CD14-positive monocyte (primary cell): ENCODE measurements around the gene GJA3. TPM values are rescaled to one million over a fixed set of nuclear protein-coding genes. Genes with fewer than 3 reads are reported as not detected.
A peak's percentile ranks its signal among the peaks of the same experiment; 100 is the strongest.

ENCODE experiments used
- DNase-seq, 3 donors: peaks; one replicate each; pipeline ENCODE4 v3.0.0-alpha.2; 2011 to 2022
- H2AFZ ChIP-seq: 2 replicates; pipeline ENCODE4 v1.6.0; 2012; ENCODE audit warnings: mild to moderate bottlenecking, low read depth, low read length, inconsistent platforms; ENCODE audit not compliant: insufficient read depth, poor library complexity, severe bottlenecking
- H3K27ac ChIP-seq, 2 donors: 1 replicate in 1 of 2; 2 replicates in 1 of 2; pipeline ENCODE4 v1.5.1; 2012 to 2013; ENCODE audit warnings: low read length in 2 of 2, control low read depth in 1 of 2, inconsistent platforms in 1 of 2, low read depth in 1 of 2, mild to moderate bottlenecking in 1 of 2
- H3K27me3 ChIP-seq, 2 donors: one replicate each; pipeline versions ENCODE4 v1.6.0 to v1.6.1; 2011 to 2013; ENCODE audit warnings: low read length in 2 of 2; ENCODE audit not compliant: control insufficient read depth in 2 of 2, insufficient read depth in 2 of 2
- H3K36me3 ChIP-seq, 2 donors: replicated peaks in 1 of 2; 1 replicate in 1 of 2; 2 replicates in 1 of 2; pipeline versions ENCODE4 v1.5.1 to v1.6.1; 2012 to 2013; ENCODE audit warnings: low read length in 2 of 2, control low read depth in 1 of 2, inconsistent platforms in 1 of 2, mild to moderate bottlenecking in 1 of 2; ENCODE audit not compliant: insufficient read depth in 2 of 2, control insufficient read depth in 1 of 2
- H3K4me1 ChIP-seq, 2 donors: 1 replicate in 1 of 2; 2 replicates in 1 of 2; pipeline versions ENCODE4 v1.5.1 to v1.6.1; 2012 to 2013; ENCODE audit warnings: low read length in 2 of 2, control low read depth in 1 of 2, inconsistent platforms in 1 of 2, mild to moderate bottlenecking in 1 of 2, moderate library complexity in 1 of 2; ENCODE audit not compliant: insufficient read depth in 2 of 2, control insufficient read depth in 1 of 2
- H3K4me2 ChIP-seq: replicated peaks from 2 replicates; pipeline ENCODE3; 2012; ENCODE audit warnings: low read length, moderate library complexity, mild to moderate bottlenecking; ENCODE audit not compliant: poor library complexity, severe bottlenecking; ENCODE audit errors: extremely low read depth
- H3K4me3 ChIP-seq, 3 experiments: fragments of 200-600 bp in 1 of 3; sonication (generic) in 1 of 3; replicated peaks in 1 of 3; 1 replicate in 2 of 3; 2 replicates in 1 of 3; pipeline ENCODE4 v1.5.1; 2011 to 2013; ENCODE audit warnings: low read length in 3 of 3, mild to moderate bottlenecking in 3 of 3, control low read depth in 2 of 3, low read depth in 2 of 3, inconsistent platforms in 1 of 3, moderate library complexity in 1 of 3
- H3K79me2 ChIP-seq: 2 replicates; pipeline ENCODE4 v1.6.0; 2012; ENCODE audit warnings: mild to moderate bottlenecking, control low read depth, inconsistent platforms, low read length, moderate library complexity; ENCODE audit not compliant: insufficient read depth
- H3K9ac ChIP-seq: 2 replicates; pipeline ENCODE4 v1.6.0; 2017; ENCODE audit warnings: low read length, mild to moderate bottlenecking; ENCODE audit not compliant: insufficient read depth, poor library complexity, severe bottlenecking
- H3K9me3 ChIP-seq, 2 donors: replicated peaks in 1 of 2; 1 replicate in 1 of 2; 2 replicates in 1 of 2; pipeline versions ENCODE4 v1.5.1 to v1.6.1; 2012 to 2013; ENCODE audit warnings: low read length in 2 of 2, control low read depth in 1 of 2; ENCODE audit not compliant: control insufficient read depth in 1 of 2, insufficient read depth in 1 of 2
- H4K20me1 ChIP-seq: 2 replicates; pipeline ENCODE4 v1.6.0; 2012; ENCODE audit warnings: mild to moderate bottlenecking, low read length, control low read depth, moderate library complexity; ENCODE audit not compliant: insufficient read depth
- H3K27ac Mint-ChIP-seq, 7 donors: one replicate each; pipeline ENCODE4 v1.8.0; 2020; ENCODE audit warnings: mild to moderate bottlenecking in 7 of 7, mixed read lengths in 7 of 7, moderate library complexity in 6 of 7, inconsistent platforms in 2 of 7
- H3K27me3 Mint-ChIP-seq, 3 donors: one replicate each; pipeline ENCODE4 v1.8.0; 2021 to 2022; ENCODE audit warnings: low read depth in 3 of 3, mild to moderate bottlenecking in 3 of 3, mixed read lengths in 3 of 3, moderate library complexity in 3 of 3, inconsistent platforms in 1 of 3
- H3K36me3 Mint-ChIP-seq, 2 donors: one replicate each; pipeline ENCODE4 v1.8.0; 2020; ENCODE audit warnings: mixed read lengths in 2 of 2, inconsistent platforms in 1 of 2, mild to moderate bottlenecking in 1 of 2
- H3K4me1 Mint-ChIP-seq: one replicate; pipeline ENCODE4 v1.8.0; 2020; ENCODE audit warnings: mild to moderate bottlenecking, mixed read lengths
- H3K4me3 Mint-ChIP-seq, 2 donors: one replicate each; pipeline ENCODE4 v1.8.0; 2020; ENCODE audit warnings: mild to moderate bottlenecking in 2 of 2, mixed read lengths in 2 of 2, moderate library complexity in 1 of 2
- H3K9me3 Mint-ChIP-seq, 7 donors: one replicate each; pipeline ENCODE4 v1.8.0; 2020 to 2022; ENCODE audit warnings: mixed read lengths in 7 of 7, mild to moderate bottlenecking in 6 of 7, moderate library complexity in 6 of 7, inconsistent platforms in 2 of 7
- CTCF ChIP-seq: fragments of 200-600 bp; IDR thresholded peaks from one replicate; pipeline ENCODE4 v1.8.0; 2022; ENCODE audit warnings: antibody characterized with exemption, mild to moderate bottlenecking
- WGBS: methylation state at CpG from one replicate; pipeline ENCODE4 v1.1.5; 2013; ENCODE audit warnings: missing lambda C conversion rate; ENCODE audit not compliant: insufficient coverage; 5-methylcytosine and 5-hydroxymethylcytosine counted together
- intact Hi-C, 2 donors: fragments of 100-400 bp; cut with micrococcal nuclease; formaldehyde crosslinking; loops; one replicate each; pipeline versions ENCODE4 v1.15.0 to v1.15.1; 2023
- polyA plus RNA-seq, 3 donors: library from polyadenylated mRNA; depleted of rRNA in 1 of 3; unstranded in 2 of 3; stranded (reverse) in 1 of 3; fragments of 300-500 nt in 2 of 3; fragments of >200 nt in 1 of 3; fragmentation: Illumina TruSeq in 2 of 3; gene quantifications; 1 replicate in 2 of 3; 2 replicates in 1 of 3; pipeline ENCODE4 v1.2.3, GENCODE V29; 2012 to 2021

The GJA3 gene
- polyA plus RNA-seq, 3 donors: not detected

- Histone ChIP-seq H3K79me2 (no peaks in the 10 kb centered on the region), H3K9ac (no peak overlapping the region), H4K20me1 (no peaks in the 10 kb centered on the region), H3K36me3 (no peaks in the 10 kb centered on the region), H3K4me1 (peaks cover 56% of the 10 kb centered on the region in 2 donors), H3K4me3 (peak overlapping the region; percentile 23 to 73 (median 27)), H3K4me2 (peak overlapping the region; percentile 82), H3K9me3 (peaks cover 8 to 10% of the 10 kb centered on the region in 2 donors), H3K27ac (no peak overlapping the region), H3K27me3 (peaks cover 47 to 53% of the 10 kb centered on the region in 2 donors), H2AFZ (peak overlapping the region; percentile 73)
- Mint-ChIP-seq H3K36me3 (peaks cover 7 to 19% of the 10 kb centered on the region in 2 donors), H3K27me3 (peaks cover 42 to 60% (median 53%) of the 10 kb centered on the region in 3 donors), H3K4me3 (peak overlapping the region; percentile 75 to 89), H3K27ac (no peak overlapping the region), H3K4me1 (peaks cover 62% of the 10 kb centered on the region), H3K9me3 (peaks cover 6 to 28% (median 11%) of the 10 kb centered on the region in 7 donors)
- no peak for TF ChIP-seq CTCF
- under 1% methylated on average over 35 of the region's 53 CpGs for WGBS
- intact Hi-C loops: loop anchor here (10.0 kb wide), 2 partner anchors 161 to 731 kb away; no protein-coding TSS in a partner anchor
- peak in 1 of 3 donors; percentile 21 for DNase-seq
Observed at GRCh38 chr13:20193162-20193906, 32.5 kb upstream of the GJA3 start.

GRCh38 chr13:20192836-20193161 lies 31.9 kb upstream of the GJA3 start, which contains the start of gene GJB2:
GJB2 (minus strand) TSS chr13:20192938; CDS start chr13:20189581, 3,357 bp downstream.
- peaks cover 7 to 20% of the 10 kb centered on the region in 2 donors for H3K36me3 Mint-ChIP-seq
- peak within 1 kb of the TSS; percentile 23 to 73 (median 35) for H3K4me3 ChIP-seq
- peaks cover 62% of the 10 kb centered on the region for H3K4me1 Mint-ChIP-seq
- peaks cover 42 to 60% (median 53%) of the 10 kb centered on the region in 3 donors for H3K27me3 Mint-ChIP-seq
- peaks cover 47 to 53% of the 10 kb centered on the region in 2 donors for H3K27me3 ChIP-seq
- peaks cover 8 to 10% of the 10 kb centered on the region in 2 donors for H3K9me3 ChIP-seq
- no peaks in the 10 kb centered on the region for H4K20me1 ChIP-seq
- DNase-seq: no peak
- H3K4me3 Mint-ChIP-seq: peak within 1 kb of the TSS; percentile 80 to 91
- H3K27ac Mint-ChIP-seq: peak within 1 kb of the TSS in 1 of 7 donors; percentile 63
- no peak within 1 kb of the TSS for H3K9ac ChIP-seq
- WGBS: 0% methylated on average over 38 of the region's 39 CpGs
- intact Hi-C loops: loop anchor here (10.0 kb wide), 2 partner anchors 162 to 732 kb away; no protein-coding TSS in a partner anchor
- peaks cover 56% of the 10 kb centered on the region in 2 donors for H3K4me1 ChIP-seq
- H3K4me2 ChIP-seq: peak within 1 kb of the TSS; percentile 82
- no peaks in the 10 kb centered on the region for H3K36me3 ChIP-seq
- no peak for TF ChIP-seq CTCF
- H3K79me2 ChIP-seq: no peaks in the 10 kb centered on the region
- H3K27ac ChIP-seq: no peak within 1 kb of the TSS
- peaks cover 6 to 28% (median 11%) of the 10 kb centered on the region in 7 donors for H3K9me3 Mint-ChIP-seq
- peak within 1 kb of the TSS; percentile 73 for H2AFZ ChIP-seq
